NCI-H146 (cell line): ENCODE results near the gene NHERF1.

Experiments used
- DNase-seq: peaks from one replicate; lab custom pipeline; 2025; lab: John Stamatoyannopoulos, UW

The NHERF1 gene

GRCh38 chr17:74732042-74732867 is 16.2 kb upstream of the NHERF1 start:
- no peak for DNase-seq

- no peak for DNase-seq
Observed at GRCh38 chr17:74733365-74734122, 14.9 kb upstream of the NHERF1 start.

- no peak for DNase-seq
Observed at GRCh38 chr17:74734256-74734655, 14.2 kb upstream of the NHERF1 start.

GRCh38 chr17:74736513-74737298 is 11.7 kb upstream of the NHERF1 start, which contains the start of gene RAB37:
Gene RAB37 (plus strand): TSS chr17:74737256. CDS start chr17:74737273, 17 bp downstream.
- DNase-seq, result no peak

GRCh38 chr17:74737299-74738050 is 11.0 kb upstream of the NHERF1 start:
- DNase-seq, result no peak

GRCh38 chr17:74738051-74738996 is 10.1 kb upstream of the NHERF1 start:
- peak; percentile 58 for DNase-seq

- no peak for DNase-seq
Observed at GRCh38 chr17:74739227-74739831, 9.1 kb upstream of the NHERF1 start.

GRCh38 chr17:74740173-74740572 is 8.3 kb upstream of the NHERF1 start:
- no peak for DNase-seq

GRCh38 chr17:74740641-74741387 is 7.6 kb upstream of the NHERF1 start:
- no peak for DNase-seq

- DNase-seq, result peak; percentile 89
Observed at GRCh38 chr17:74742153-74742515, 6.3 kb upstream of the NHERF1 start.

GRCh38 chr17:74742978-74743545 is 5.4 kb upstream of the NHERF1 start:
- DNase-seq, result no peak

- DNase-seq, result no peak
Observed at GRCh38 chr17:74743755-74744154, 4.7 kb upstream of the NHERF1 start.

GRCh38 chr17:74744349-74744713 is 4.1 kb upstream of the NHERF1 start:
- no peak for DNase-seq

GRCh38 chr17:74744714-74745547 is 3.5 kb upstream of the NHERF1 start:
- DNase-seq, result peak; percentile 44

- no peak for DNase-seq
Observed at GRCh38 chr17:74745548-74746177, 2.8 kb upstream of the NHERF1 start.

- DNase-seq, result no peak
Observed at GRCh38 chr17:74746376-74746775, 2.1 kb upstream of the NHERF1 start.

- no peak for DNase-seq
Observed at GRCh38 chr17:74746922-74747321, 1.5 kb upstream of the NHERF1 start.

- no peak for DNase-seq
Observed at GRCh38 chr17:74748279-74748528, 224 bp upstream of the NHERF1 start.
